ENCODE results near the gene XPR1.

GRCh38 chr1:180921386-180921785 is 289.6 kb downstream of the XPR1 start:
- TF ChIP-seq CTCF (IDR thresholded peaks at IDR 0.05; ENCODE audit: low read depth, low read length): no peak
- TF ChIP-seq MYC (IDR thresholded peaks at IDR 0.05; ENCODE audit: low read depth, low read length): no peak
